ENCODE measurements around the gene COG2.

The COG2 gene

GRCh38 chr1:230642263-230642959 lies at the start of gene COG2:
Gene COG2, plus strand, starts transcription at chr1:230642481. Its CDS starts 126 bp downstream, at chr1:230642607.
- POLR2A ChIA-PET = interaction anchor here (0.6 to 1.9 kb wide), 11 partner anchors 9 to 959 kb away, joined by 3 to 7 read pairs (median 3); partner anchors contain the start of genes GNPAT and PGBD5
- H3K27ac ChIP-seq (ENCODE audit: extremely low read depth, low read depth, low read length) = peak within 1 kb of the TSS; percentile 79
- TF ChIP-seq, protein P1, sequence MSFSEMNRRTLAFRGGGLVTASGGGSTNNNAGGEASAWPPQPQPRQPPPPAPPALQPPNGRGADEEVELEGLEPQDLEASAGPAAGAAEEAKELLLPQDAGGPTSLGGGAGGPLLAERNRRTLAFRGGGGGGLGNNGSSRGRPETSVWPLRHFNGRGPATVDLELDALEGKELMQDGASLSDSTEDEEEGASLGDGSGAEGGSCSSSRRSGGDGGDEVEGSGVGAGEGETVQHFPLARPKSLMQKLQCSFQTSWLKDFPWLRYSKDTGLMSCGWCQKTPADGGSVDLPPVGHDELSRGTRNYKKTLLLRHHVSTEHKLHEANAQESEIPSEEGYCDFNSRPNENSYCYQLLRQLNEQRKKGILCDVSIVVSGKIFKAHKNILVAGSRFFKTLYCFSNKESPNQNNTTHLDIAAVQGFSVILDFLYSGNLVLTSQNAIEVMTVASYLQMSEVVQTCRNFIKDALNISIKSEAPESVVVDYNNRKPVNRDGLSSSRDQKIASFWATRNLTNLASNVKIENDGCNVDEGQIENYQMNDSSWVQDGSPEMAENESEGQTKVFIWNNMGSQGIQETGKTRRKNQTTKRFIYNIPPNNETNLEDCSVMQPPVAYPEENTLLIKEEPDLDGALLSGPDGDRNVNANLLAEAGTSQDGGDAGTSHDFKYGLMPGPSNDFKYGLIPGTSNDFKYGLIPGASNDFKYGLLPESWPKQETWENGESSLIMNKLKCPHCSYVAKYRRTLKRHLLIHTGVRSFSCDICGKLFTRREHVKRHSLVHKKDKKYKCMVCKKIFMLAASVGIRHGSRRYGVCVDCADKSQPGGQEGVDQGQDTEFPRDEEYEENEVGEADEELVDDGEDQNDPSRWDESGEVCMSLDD (tag by site-specific recombination; IDR thresholded peaks at IDR 0.05) = peak; percentile 88
- TF ChIP-seq ZSCAN30 (tag by site-specific recombination; IDR thresholded peaks at IDR 0.05) (peak; percentile 98), ZNF585B (tag by site-specific recombination; IDR thresholded peaks at IDR 0.05) (no peak), INSM2 (tag by site-specific recombination; IDR thresholded peaks at IDR 0.05) (peak; percentile 76), SALL2 (tag by site-specific recombination; IDR thresholded peaks at IDR 0.05; ENCODE audit: borderline replicate concordance) (no peak; the same call in 1 of the 2 replicates), ZNF626 (tag by site-specific recombination; IDR thresholded peaks at IDR 0.05) (0 out of 2 replicates have a peak, but pooled peaks have one; percentile 22), ZBTB17 (tag by site-specific recombination; IDR thresholded peaks at IDR 0.05) (peak; percentile 100), ZNF223 (tag by site-specific recombination; IDR thresholded peaks at IDR 0.05) (peak; percentile 96), ZNF510 (tag by site-specific recombination; IDR thresholded peaks at IDR 0.05; ENCODE audit: insufficient replicate concordance) (no peak), REST (tag by site-specific recombination; IDR thresholded peaks at IDR 0.05) (peak; percentile 54; the same call in 1 of the 2 replicates), ZNF426 (tag by site-specific recombination; IDR thresholded peaks at IDR 0.05) (no peak), AEBP2 (tag by site-specific recombination; IDR thresholded peaks at IDR 0.05; ENCODE audit: borderline replicate concordance) (no peak), ZNF354C (tag by site-specific recombination; IDR thresholded peaks at IDR 0.05; ENCODE audit: borderline replicate concordance, low read depth) (no peak), OVOL3 (tag by site-specific recombination; IDR thresholded peaks at IDR 0.05) (no peak), GLIS1 (tag by site-specific recombination; IDR thresholded peaks at IDR 0.05) (peak; percentile 94), ZNF792 (tag by site-specific recombination; IDR thresholded peaks at IDR 0.05) (peak; percentile 66; the same call in 1 of the 2 replicates), ZNF654 (tag by site-specific recombination; IDR thresholded peaks at IDR 0.05; ENCODE audit: low read depth) (no peak), ZSCAN23 (tag by site-specific recombination; IDR thresholded peaks at IDR 0.05) (peak; percentile 31; the same call in 1 of the 2 replicates), ZBTB8A (tag by site-specific recombination; IDR thresholded peaks at IDR 0.05) (peak; percentile 95), ZNF24 (tag by site-specific recombination; IDR thresholded peaks at IDR 0.05) (peak; percentile 84; the same call in 1 of the 2 replicates), ZNF645 (tag by site-specific recombination; IDR thresholded peaks at IDR 0.05) (no peak), ZNF544 (tag by site-specific recombination; IDR thresholded peaks at IDR 0.05) (no peak), KLF1 (tag by site-specific recombination; IDR thresholded peaks at IDR 0.05) (peak; percentile 46; the same call in 1 of the 2 replicates), ZNF623 (tag by site-specific recombination; IDR thresholded peaks at IDR 0.05) (no peak), TRIM28 (IDR thresholded peaks at IDR 0.05; ENCODE audit: borderline replicate concordance, low read length) (peak; percentile 86; the same call in 1 of the 2 replicates), ZNF114 (tag by site-specific recombination; IDR thresholded peaks at IDR 0.05) (no peak), ZNF2 (tag by site-specific recombination; IDR thresholded peaks at IDR 0.05) (peak; percentile 93)

More at GRCh38 chr1:230642263-230642959, at the start of gene COG2:
- Histone ChIP-seq H3K4me1 (ENCODE audit: control insufficient read depth, insufficient read depth, low read length) (peaks cover 13% of the 10 kb centered on the region), H3K9me3 (ENCODE audit: control insufficient read depth, insufficient read depth, low read depth, low read length) (no peaks in the 10 kb centered on the region), H3K36me3 (ENCODE audit: control insufficient read depth in 2 of 2, insufficient read depth in 1 of 2, low read length in 2 of 2) (peaks cover 0 to 7% of the 10 kb centered on the region in 2 experiments; a peak in 1 of 3 replicates), H3K4me3 (ENCODE audit: low read depth, low read length) (peak within 1 kb of the TSS; percentile 86)
- CTCF ChIA-PET = interaction anchor here (0.6 to 2.7 kb wide), 46 partner anchors 9 to 958 kb away, joined by 3 to 30 read pairs (median 3); no protein-coding TSS in a partner anchor
